Breast epithelium (tissue), 3 donors: ENCODE data around the gene TP63.

Experiments
- POLR2A ChIP-seq: fragments of 450-650 bp; IDR thresholded peaks from one replicate; pipeline ENCODE4 v1.6.1; 2016; ENCODE audit warnings: antibody characterized with exemption, mild to moderate bottlenecking, moderate library complexity
- TF ChIP-seq, protein P1 (sequence below), 3 donors: fragments of 450-650 bp; IDR thresholded peaks; one replicate each; pipeline ENCODE4 v1.5.1; 2016 to 2017; ENCODE audit warnings: antibody characterized with exemption in 3 of 3, mild to moderate bottlenecking in 3 of 3, moderate library complexity in 3 of 3

DNA sequence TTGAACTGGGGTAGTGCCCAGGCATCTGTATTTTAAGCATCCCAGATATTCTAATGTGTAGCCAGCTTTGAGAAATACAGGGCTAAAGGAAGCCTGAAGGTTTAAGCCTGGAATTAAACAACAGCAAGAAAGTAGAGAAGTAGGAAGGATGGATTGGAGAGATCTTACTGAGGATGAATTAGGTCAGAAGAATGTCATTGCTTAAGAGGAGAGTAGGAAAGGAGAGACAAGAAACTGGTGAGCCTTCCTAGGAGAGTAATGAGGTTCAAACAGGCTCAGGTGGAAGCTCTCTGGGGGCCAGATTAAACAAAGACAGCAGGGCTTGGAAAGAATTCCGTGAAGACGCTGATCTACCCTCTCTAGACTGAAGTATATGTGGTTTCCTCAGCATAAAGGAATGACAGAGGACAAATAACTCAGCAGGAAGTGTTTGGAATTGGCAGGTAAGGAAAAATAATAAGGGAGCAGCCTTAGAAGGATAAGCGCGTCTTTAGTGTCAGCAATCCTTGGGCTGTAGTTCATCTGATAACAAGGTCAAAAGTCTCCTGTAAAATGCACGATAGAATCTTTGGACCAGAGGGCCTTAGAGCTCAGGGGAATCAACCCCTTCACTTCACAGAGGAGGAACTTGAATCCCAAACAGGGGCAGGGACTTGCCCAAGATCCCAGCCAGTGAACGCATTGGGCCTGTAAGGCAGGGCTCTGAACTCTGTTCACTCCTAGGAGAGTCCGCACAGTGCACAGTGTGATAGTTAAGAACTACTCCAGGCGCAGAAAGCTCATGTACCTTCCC is 90.9 kb downstream of the TP63 start:
- no peak for TF ChIP-seq POLR2A
- TF ChIP-seq, protein P1, sequence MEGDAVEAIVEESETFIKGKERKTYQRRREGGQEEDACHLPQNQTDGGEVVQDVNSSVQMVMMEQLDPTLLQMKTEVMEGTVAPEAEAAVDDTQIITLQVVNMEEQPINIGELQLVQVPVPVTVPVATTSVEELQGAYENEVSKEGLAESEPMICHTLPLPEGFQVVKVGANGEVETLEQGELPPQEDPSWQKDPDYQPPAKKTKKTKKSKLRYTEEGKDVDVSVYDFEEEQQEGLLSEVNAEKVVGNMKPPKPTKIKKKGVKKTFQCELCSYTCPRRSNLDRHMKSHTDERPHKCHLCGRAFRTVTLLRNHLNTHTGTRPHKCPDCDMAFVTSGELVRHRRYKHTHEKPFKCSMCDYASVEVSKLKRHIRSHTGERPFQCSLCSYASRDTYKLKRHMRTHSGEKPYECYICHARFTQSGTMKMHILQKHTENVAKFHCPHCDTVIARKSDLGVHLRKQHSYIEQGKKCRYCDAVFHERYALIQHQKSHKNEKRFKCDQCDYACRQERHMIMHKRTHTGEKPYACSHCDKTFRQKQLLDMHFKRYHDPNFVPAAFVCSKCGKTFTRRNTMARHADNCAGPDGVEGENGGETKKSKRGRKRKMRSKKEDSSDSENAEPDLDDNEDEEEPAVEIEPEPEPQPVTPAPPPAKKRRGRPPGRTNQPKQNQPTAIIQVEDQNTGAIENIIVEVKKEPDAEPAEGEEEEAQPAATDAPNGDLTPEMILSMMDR (IDR thresholded peaks at IDR 0.05) = no peak
